Measurements from ENCODE around the gene PLXNB2. TPM values are rescaled to one million over a fixed set of nuclear protein-coding genes. Genes with fewer than 3 reads are reported as not detected.

Gene PLXNB2
- total RNA-seq, 1 experiment from 2014 or later, result 227 TPM

GRCh38 chr22:50278461-50278860 is 29.0 kb downstream of the PLXNB2 start:
- Histone ChIP-seq H3K4me3 (ENCODE audit: low read depth in 2 of 2, low read length in 2 of 2) (no peak overlapping the region), H3K36me3 (ENCODE audit: control insufficient read depth, insufficient read depth, low read length) (0 out of 2 replicates have a peak, but pooled peaks cover 2% of the 10 kb centered on the region), H3K27me3 (ENCODE audit: control insufficient read depth, insufficient read depth, low read length) (no peaks in the 10 kb centered on the region), H3K9me3 (ENCODE audit: control insufficient read depth, insufficient read depth, low read depth, low read length) (no peaks in the 10 kb centered on the region), H3K4me1 (ENCODE audit: control insufficient read depth, insufficient read depth, low read length) (peaks cover 16% of the 10 kb centered on the region), H3K27ac (ENCODE audit: low read length) (no peak overlapping the region)
- ChIA-PET CTCF (no interaction called here), POLR2A (no interaction called here)
- BruUV-seq (replicated peaks), result no TSS peak
- intact Hi-C loops (cut with micrococcal nuclease; ENCODE audit: unreplicated experiment), result no loop called here
- ATAC-seq (no peak), DNase-seq (ENCODE audit: low read depth, low spot score) (no peak)
- in situ Hi-C loops (cut with HindIII; ENCODE audit: low pct_unique_long_range_greater_than_20kb, low sequenced_read_pairs), result no loop called here
- TF ChIP-seq SIN3A (IDR thresholded peaks at IDR 0.05; ENCODE audit: borderline replicate concordance, insufficient read depth, low read depth, low read length) (no peak), TCF7L2 (IDR thresholded peaks at IDR 0.05; ENCODE audit: low read depth, low read length) (no peak)

DNA sequence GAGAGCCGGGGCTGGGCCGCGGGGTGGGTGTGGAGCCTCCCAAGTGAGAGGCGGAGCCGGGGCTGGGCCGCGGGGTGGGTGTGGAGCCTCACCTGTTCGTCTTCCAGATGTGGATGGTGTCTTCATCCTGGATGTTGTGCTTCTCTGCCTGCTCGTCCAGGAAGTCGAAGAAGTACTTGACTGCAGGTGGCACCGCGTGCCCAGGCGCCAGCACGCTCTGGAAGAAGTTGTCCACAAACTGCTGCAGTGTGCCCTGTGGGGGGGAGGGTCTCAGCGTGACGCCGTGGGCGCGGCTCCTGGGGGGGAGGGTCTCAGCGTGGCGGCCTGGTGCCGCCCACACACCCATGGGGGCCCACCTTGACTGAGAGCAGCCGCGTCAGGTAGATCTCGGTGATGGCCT is 29.7 kb downstream of the PLXNB2 start:
- in situ Hi-C loops (cut with HindIII; ENCODE audit: low pct_unique_long_range_greater_than_20kb, low sequenced_read_pairs), result no loop called here
- H3K27ac ChIP-seq (ENCODE audit: low read length), result no peak overlapping the region
- no peak overlapping the region for H3K4me3 ChIP-seq (ENCODE audit: low read depth in 2 of 2, low read length in 2 of 2)
- H3K4me1 ChIP-seq (ENCODE audit: control insufficient read depth, insufficient read depth, low read length), result peaks cover 18% of the 10 kb centered on the region
- H3K9me3 ChIP-seq (ENCODE audit: control insufficient read depth, insufficient read depth, low read depth, low read length), result no peaks in the 10 kb centered on the region
- no peaks in the 10 kb centered on the region for H3K27me3 ChIP-seq (ENCODE audit: control insufficient read depth, insufficient read depth, low read length)
- ATAC-seq (no peak), DNase-seq (ENCODE audit: low read depth, low spot score) (no peak)
- CTCF ChIA-PET, result no interaction called here
- POLR2A ChIA-PET, result no interaction called here
- TF ChIP-seq TCF7L2 (IDR thresholded peaks at IDR 0.05; ENCODE audit: low read depth, low read length), result no peak
- no peak for TF ChIP-seq POLR2AphosphoS5 (IDR thresholded peaks at IDR 0.05; ENCODE audit: low read depth, low read length)
- TF ChIP-seq SIN3A (IDR thresholded peaks at IDR 0.05; ENCODE audit: borderline replicate concordance, insufficient read depth, low read depth, low read length), result no peak
- TF ChIP-seq, protein P1, sequence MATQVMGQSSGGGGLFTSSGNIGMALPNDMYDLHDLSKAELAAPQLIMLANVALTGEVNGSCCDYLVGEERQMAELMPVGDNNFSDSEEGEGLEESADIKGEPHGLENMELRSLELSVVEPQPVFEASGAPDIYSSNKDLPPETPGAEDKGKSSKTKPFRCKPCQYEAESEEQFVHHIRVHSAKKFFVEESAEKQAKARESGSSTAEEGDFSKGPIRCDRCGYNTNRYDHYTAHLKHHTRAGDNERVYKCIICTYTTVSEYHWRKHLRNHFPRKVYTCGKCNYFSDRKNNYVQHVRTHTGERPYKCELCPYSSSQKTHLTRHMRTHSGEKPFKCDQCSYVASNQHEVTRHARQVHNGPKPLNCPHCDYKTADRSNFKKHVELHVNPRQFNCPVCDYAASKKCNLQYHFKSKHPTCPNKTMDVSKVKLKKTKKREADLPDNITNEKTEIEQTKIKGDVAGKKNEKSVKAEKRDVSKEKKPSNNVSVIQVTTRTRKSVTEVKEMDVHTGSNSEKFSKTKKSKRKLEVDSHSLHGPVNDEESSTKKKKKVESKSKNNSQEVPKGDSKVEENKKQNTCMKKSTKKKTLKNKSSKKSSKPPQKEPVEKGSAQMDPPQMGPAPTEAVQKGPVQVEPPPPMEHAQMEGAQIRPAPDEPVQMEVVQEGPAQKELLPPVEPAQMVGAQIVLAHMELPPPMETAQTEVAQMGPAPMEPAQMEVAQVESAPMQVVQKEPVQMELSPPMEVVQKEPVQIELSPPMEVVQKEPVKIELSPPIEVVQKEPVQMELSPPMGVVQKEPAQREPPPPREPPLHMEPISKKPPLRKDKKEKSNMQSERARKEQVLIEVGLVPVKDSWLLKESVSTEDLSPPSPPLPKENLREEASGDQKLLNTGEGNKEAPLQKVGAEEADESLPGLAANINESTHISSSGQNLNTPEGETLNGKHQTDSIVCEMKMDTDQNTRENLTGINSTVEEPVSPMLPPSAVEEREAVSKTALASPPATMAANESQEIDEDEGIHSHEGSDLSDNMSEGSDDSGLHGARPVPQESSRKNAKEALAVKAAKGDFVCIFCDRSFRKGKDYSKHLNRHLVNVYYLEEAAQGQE (IDR thresholded peaks at IDR 0.05; ENCODE audit: insufficient read depth in 1 of 2, low read depth in 2 of 2, low read length in 1 of 2), result no peak
- TF ChIP-seq, protein P2, sequence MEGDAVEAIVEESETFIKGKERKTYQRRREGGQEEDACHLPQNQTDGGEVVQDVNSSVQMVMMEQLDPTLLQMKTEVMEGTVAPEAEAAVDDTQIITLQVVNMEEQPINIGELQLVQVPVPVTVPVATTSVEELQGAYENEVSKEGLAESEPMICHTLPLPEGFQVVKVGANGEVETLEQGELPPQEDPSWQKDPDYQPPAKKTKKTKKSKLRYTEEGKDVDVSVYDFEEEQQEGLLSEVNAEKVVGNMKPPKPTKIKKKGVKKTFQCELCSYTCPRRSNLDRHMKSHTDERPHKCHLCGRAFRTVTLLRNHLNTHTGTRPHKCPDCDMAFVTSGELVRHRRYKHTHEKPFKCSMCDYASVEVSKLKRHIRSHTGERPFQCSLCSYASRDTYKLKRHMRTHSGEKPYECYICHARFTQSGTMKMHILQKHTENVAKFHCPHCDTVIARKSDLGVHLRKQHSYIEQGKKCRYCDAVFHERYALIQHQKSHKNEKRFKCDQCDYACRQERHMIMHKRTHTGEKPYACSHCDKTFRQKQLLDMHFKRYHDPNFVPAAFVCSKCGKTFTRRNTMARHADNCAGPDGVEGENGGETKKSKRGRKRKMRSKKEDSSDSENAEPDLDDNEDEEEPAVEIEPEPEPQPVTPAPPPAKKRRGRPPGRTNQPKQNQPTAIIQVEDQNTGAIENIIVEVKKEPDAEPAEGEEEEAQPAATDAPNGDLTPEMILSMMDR (IDR thresholded peaks at IDR 0.05), result no peak
- BruUV-seq (replicated peaks), result no TSS peak
- 0 out of 2 replicates have a peak, but pooled peaks cover 2% of the 10 kb centered on the region for H3K36me3 ChIP-seq (ENCODE audit: control insufficient read depth, insufficient read depth, low read length)
- intact Hi-C loops (cut with micrococcal nuclease; ENCODE audit: unreplicated experiment), result no loop called here

DNA sequence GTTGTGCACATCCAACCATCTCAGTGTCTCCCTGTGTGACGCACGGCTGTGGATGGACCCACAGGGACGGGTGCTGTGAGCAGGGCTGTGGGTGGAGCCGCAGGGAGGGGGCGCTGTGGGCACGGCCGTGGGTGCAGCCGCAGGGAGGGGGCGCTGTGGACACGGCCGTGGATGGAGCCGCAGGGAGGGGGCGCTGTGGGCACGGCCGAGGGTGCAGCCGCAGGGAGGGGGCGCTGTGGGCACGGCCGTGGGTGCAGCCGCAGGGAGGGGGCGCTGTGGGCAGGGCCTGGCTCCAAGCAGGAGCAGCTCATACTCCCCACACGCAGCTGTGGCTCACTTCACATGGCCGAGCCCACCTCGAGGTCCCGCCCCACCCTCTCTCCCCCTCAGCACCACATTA is 31.3 kb downstream of the PLXNB2 start:
- in situ Hi-C loops (cut with HindIII; ENCODE audit: low pct_unique_long_range_greater_than_20kb, low sequenced_read_pairs), result no loop called here
- Histone ChIP-seq H3K36me3 (ENCODE audit: control insufficient read depth, insufficient read depth, low read length) (0 out of 2 replicates have a peak, but pooled peaks cover 2% of the 10 kb centered on the region), H3K4me1 (ENCODE audit: control insufficient read depth, insufficient read depth, low read length) (peaks cover 21% of the 10 kb centered on the region), H3K27ac (ENCODE audit: low read length) (no peak overlapping the region), H3K4me3 (ENCODE audit: low read depth in 2 of 2, low read length in 2 of 2) (no peak overlapping the region), H3K9me3 (ENCODE audit: control insufficient read depth, insufficient read depth, low read depth, low read length) (no peaks in the 10 kb centered on the region), H3K27me3 (ENCODE audit: control insufficient read depth, insufficient read depth, low read length) (no peaks in the 10 kb centered on the region)
- TF ChIP-seq, protein P2 (IDR thresholded peaks at IDR 0.05), result 0 out of 2 replicates have a peak, but pooled peaks have one; percentile 14
- no peak for TF ChIP-seq TCF7L2 (IDR thresholded peaks at IDR 0.05; ENCODE audit: low read depth, low read length)
- intact Hi-C loops (cut with micrococcal nuclease; ENCODE audit: unreplicated experiment), result no loop called here
- BruUV-seq (replicated peaks), result no TSS peak
- ChIA-PET POLR2A (no interaction called here), CTCF (interaction anchor here (0.6 to 1.5 kb wide), 5 partner anchors 18 to 357 kb away, joined by 3 to 5 read pairs (median 4); no protein-coding TSS in a partner anchor)
- DNase-seq (ENCODE audit: low read depth, low spot score) (no peak), ATAC-seq (no peak)

Data from Panc1 (cell line).